CD4-positive, alpha-beta memory T cell (primary cell): Measurements from ENCODE around the gene HPSE2. TPM values are rescaled to one million over a fixed set of nuclear protein-coding genes. Genes with fewer than 3 reads are reported as not detected.

Experiments
- CTCF ChIA-PET: fragments of 350-600 bp; sonication (Branson Sonifier 250); formaldehyde crosslinking; loops from one replicate; lab custom pipeline; 2021; ENCODE audit warnings: inconsistent platforms; ENCODE audit not compliant: partially characterized antibody; lab: Charles Lee
- POLR2A ChIA-PET: fragments of 350-600 bp; sonication (Branson Sonifier 250); formaldehyde crosslinking; loops from one replicate; lab custom pipeline; 2021; ENCODE audit not compliant: partially characterized antibody; lab: Charles Lee
- DNase-seq, 5 donors: peaks; one replicate each; pipeline versions ENCODE4 v3.0.0 to v3.0.0-alpha.2; 2020 to 2022; ENCODE audit warnings: mixed read lengths in 1 of 5
- H3K27ac ChIP-seq: one replicate; pipeline ENCODE4 v1.7.0; 2013; ENCODE audit warnings: low read depth, low read length
- H3K27me3 ChIP-seq: 2 replicates; pipeline ENCODE4 v1.7.0; 2013; ENCODE audit warnings: mild to moderate bottlenecking, low read length, moderate library complexity; ENCODE audit not compliant: insufficient read depth
- H3K36me3 ChIP-seq: 2 replicates; pipeline ENCODE4 v1.7.0; 2013; ENCODE audit warnings: mild to moderate bottlenecking, low read length, moderate library complexity; ENCODE audit not compliant: insufficient read depth
- H3K4me1 ChIP-seq: 2 replicates; pipeline ENCODE4 v1.7.0; 2013; ENCODE audit warnings: mild to moderate bottlenecking, low read length, moderate library complexity; ENCODE audit not compliant: insufficient read depth
- H3K4me3 ChIP-seq, 2 donors: one replicate each; pipeline ENCODE4 v1.7.0; 2013; ENCODE audit warnings: low read length in 2 of 2, mild to moderate bottlenecking in 1 of 2
- H3K9me3 ChIP-seq, 2 donors: one replicate each; pipeline ENCODE4 v1.7.0; 2013; ENCODE audit warnings: low read length in 2 of 2, control low read depth in 1 of 2; ENCODE audit not compliant: control insufficient read depth in 1 of 2
- H3K27ac Mint-ChIP-seq, 7 donors: one replicate each; pipeline ENCODE4 v1.8.0; 2020 to 2021; ENCODE audit warnings: mixed read lengths in 7 of 7, mild to moderate bottlenecking in 6 of 7, inconsistent platforms in 3 of 7, moderate library complexity in 3 of 7
- H3K27me3 Mint-ChIP-seq, 2 donors: one replicate each; pipeline ENCODE4 v1.8.0; 2020 to 2021; ENCODE audit warnings: mixed read lengths in 2 of 2
- H3K36me3 Mint-ChIP-seq, 2 donors: one replicate each; pipeline ENCODE4 v1.8.0; 2020 to 2021; ENCODE audit warnings: mixed read lengths in 2 of 2, inconsistent platforms in 1 of 2, mild to moderate bottlenecking in 1 of 2
- H3K4me1 Mint-ChIP-seq, 4 donors: one replicate each; pipeline ENCODE4 v1.8.0; 2020 to 2021; ENCODE audit warnings: mixed read lengths in 4 of 4, mild to moderate bottlenecking in 1 of 4
- H3K4me3 Mint-ChIP-seq, 8 donors: one replicate each; pipeline ENCODE4 v1.8.0; 2020 to 2021; ENCODE audit warnings: mixed read lengths in 8 of 8, mild to moderate bottlenecking in 7 of 8, moderate library complexity in 6 of 8, inconsistent platforms in 3 of 8
- H3K9me3 Mint-ChIP-seq, 8 donors: one replicate each; pipeline ENCODE4 v1.8.0; 2020 to 2021; ENCODE audit warnings: mixed read lengths in 8 of 8, mild to moderate bottlenecking in 5 of 8, inconsistent platforms in 3 of 8, moderate library complexity in 1 of 8
- intact Hi-C: fragments of 100-400 bp; cut with micrococcal nuclease; formaldehyde crosslinking; loops from one replicate; pipeline ENCODE4 v1.15.1; 2023
- polyA plus RNA-seq, 2 donors: library from polyadenylated mRNA; unstranded; fragments of 300-500 nt; fragmentation: Illumina TruSeq; gene quantifications; one replicate each; pipeline ENCODE4 v1.2.3, GENCODE V29; 2021
- total RNA-seq, 2 experiments: library from RNA; stranded (reverse); gene quantifications; one replicate each; pipeline ENCODE4 v1.2.3, GENCODE V29; 2021

The HPSE2 gene
- total and polyA plus RNA-seq, 4 experiments from 2014 or later, result 0.09 to 0.12 TPM; not detected in 2

DNA sequence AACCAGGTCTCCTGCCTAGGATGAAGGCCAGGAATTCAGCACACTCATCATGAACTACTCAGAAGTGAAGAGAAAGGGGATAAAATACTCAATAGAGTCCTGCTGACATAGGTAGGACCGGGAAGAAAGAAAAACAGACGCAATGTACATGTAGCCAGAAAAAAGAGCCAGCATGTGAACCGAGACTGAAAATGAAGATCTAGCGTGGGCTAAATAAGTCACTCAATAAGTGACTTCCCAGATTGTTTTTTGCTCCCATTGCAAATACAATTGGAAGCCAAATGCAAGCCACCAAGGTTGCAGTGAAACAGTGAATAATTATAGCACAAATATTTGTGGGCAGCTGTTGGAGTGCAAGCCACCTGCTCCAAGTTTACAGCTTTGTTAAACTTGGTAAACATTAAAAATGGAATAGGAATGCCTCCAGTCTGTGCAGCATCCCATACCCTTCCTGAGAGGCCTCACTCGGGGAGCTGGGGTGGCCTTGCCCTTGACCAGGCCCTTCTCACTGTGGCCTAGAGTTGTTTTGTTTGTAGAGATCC lies 754.2 kb downstream of the HPSE2 start:
- H3K36me3 Mint-ChIP-seq, result no peaks in the 10 kb centered on the region
- DNase-seq, result no peak
- H3K36me3 ChIP-seq, result no peaks in the 10 kb centered on the region
- peak overlapping the region in 2 of 7 donors; percentile 3 to 19 for H3K27ac Mint-ChIP-seq
- no peak overlapping the region for H3K4me3 ChIP-seq
- H3K9me3 Mint-ChIP-seq, result peaks cover 0 to 5% (median 0%) of the 10 kb centered on the region in 8 donors
- intact Hi-C loops, result no loop called here
- no peak overlapping the region for H3K27ac ChIP-seq
- ChIA-PET POLR2A (interaction anchor here (1.5 kb wide), 1 partner anchor 13 kb away, joined by 3 read pairs; no protein-coding TSS in a partner anchor), CTCF (interaction anchor here (1.3 kb wide), 1 partner anchor 14 kb away, joined by 4 read pairs; no protein-coding TSS in a partner anchor)
- peaks cover 3 to 9% of the 10 kb centered on the region in 2 donors for H3K27me3 Mint-ChIP-seq
- H3K27me3 ChIP-seq, result no peaks in the 10 kb centered on the region
- H3K4me1 Mint-ChIP-seq, result peaks cover 0 to 8% (median 4%) of the 10 kb centered on the region in 4 donors
- peaks cover 5% of the 10 kb centered on the region for H3K4me1 ChIP-seq
- peak overlapping the region in 1 of 8 donors; percentile 5 for H3K4me3 Mint-ChIP-seq
- no peaks in the 10 kb centered on the region for H3K9me3 ChIP-seq

DNA sequence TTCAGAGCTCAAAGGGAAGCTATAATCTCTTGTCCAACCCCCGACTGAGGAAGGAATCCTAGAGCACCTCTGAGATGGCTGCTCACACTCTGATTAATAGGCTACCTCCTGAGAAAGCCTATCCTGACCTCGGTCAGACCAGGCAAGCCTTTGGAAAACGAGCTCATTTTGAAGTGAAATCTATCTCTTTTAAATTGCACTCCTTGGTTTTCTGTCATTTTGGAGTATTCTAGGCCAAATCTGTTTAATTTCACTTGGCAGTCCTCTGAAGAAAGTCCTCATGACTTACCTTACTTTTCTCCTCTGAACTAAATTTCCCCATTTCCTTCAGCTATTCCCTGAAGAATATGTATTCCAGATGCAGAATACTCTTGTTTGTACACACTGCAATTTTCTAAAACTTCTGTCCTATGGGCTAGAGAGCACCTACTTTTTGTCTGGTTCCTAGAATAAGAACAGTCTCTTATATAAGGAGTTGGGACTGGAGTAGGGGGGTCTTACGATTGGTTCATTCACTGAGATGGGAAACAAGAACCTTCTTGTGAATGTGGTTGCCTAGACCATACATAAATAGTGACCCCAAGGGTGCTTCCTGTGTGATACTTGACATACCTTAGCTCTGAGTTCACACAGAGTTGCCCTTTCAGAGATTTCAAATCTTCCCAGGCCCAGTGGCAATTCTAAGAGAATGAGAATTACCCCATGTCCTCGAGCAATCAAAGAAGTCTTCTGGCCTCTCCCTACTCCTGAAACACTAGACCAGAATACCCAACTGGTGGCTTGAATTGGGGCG lies 757.0 kb downstream of the HPSE2 start:
- POLR2A ChIA-PET, result no interaction called here
- H3K36me3 Mint-ChIP-seq, result no peaks in the 10 kb centered on the region

DNA sequence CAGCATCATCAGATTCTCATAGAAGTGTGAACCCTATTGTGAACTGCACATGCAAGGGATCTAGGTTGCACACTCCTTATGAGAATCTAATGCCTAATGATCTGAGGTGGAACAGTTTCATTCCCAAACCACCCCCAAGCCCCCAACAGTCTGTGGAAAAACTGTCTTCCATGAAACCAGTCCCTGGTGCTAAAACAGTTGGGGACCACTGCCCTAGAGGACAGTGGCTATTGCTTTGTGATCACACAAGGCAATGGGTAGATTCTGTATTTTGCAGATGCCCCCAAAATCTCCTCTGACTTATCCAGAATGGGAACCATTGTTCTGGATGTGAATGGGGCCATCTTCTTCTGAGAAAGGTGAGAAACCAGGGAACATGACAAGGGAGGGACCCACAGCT lies 757.8 kb downstream of the HPSE2 start:
- no peaks in the 10 kb centered on the region for H3K27me3 ChIP-seq
- no peaks in the 10 kb centered on the region for H3K9me3 ChIP-seq
- ChIA-PET POLR2A (no interaction called here), CTCF (interaction anchor here (3.1 kb wide), 1 partner anchor 10 kb away, joined by 12 read pairs; no protein-coding TSS in a partner anchor)
- intact Hi-C loops, result no loop called here
- peaks cover 5% of the 10 kb centered on the region for H3K4me1 ChIP-seq
- Mint-ChIP-seq H3K27me3 (peaks cover 0 to 5% of the 10 kb centered on the region in 2 donors), H3K27ac (no peak overlapping the region), H3K36me3 (no peaks in the 10 kb centered on the region), H3K9me3 (no peaks in the 10 kb centered on the region), H3K4me1 (peaks cover 0 to 8% (median 5%) of the 10 kb centered on the region in 4 donors), H3K4me3 (no peak overlapping the region)
- H3K4me3 ChIP-seq, result no peak overlapping the region
- DNase-seq, result no peak
- H3K36me3 ChIP-seq, result no peaks in the 10 kb centered on the region
- H3K27ac ChIP-seq, result no peak overlapping the region

More for the DNA sequence above, 757.0 kb downstream of the HPSE2 start:
- Mint-ChIP-seq H3K27me3 (peaks cover 0 to 5% of the 10 kb centered on the region in 2 donors), H3K27ac (peak overlapping the region in 1 of 7 donors; percentile 50), H3K9me3 (peaks cover 0 to 4% (median 0%) of the 10 kb centered on the region in 8 donors), H3K4me3 (no peak overlapping the region), H3K4me1 (peaks cover 0 to 8% (median 5%) of the 10 kb centered on the region in 4 donors)
- no peak overlapping the region for H3K4me3 ChIP-seq
- H3K27ac ChIP-seq, result no peak overlapping the region
- no peaks in the 10 kb centered on the region for H3K36me3 ChIP-seq
- H3K4me1 ChIP-seq, result peaks cover 5% of the 10 kb centered on the region
- no peaks in the 10 kb centered on the region for H3K9me3 ChIP-seq
- H3K27me3 ChIP-seq, result no peaks in the 10 kb centered on the region
- DNase-seq, result no peak
- CTCF ChIA-PET, result interaction anchor here (3.1 kb wide), 1 partner anchor 11 kb away, joined by 12 read pairs; no protein-coding TSS in a partner anchor
- intact Hi-C loops, result no loop called here

DNA sequence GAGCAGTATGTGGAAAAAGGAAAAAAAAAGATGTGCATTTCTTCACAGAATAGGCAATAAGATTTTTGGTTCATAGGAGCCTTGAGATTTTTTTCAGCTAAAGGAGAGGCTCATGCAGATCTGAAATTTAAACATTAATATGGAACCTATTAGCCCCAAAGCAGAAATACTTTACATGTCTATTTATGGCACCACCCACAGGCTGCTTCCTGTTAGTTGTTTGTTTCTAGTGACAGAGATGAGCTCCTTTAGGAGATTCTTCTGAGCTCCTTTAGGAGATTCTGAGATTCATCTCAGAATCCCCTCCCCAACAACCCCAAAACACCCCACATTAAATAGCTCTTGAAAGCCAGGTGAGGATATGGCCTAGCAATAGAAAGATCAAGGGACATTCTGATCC lies 761.0 kb downstream of the HPSE2 start:
- Mint-ChIP-seq H3K4me1 (peaks cover 0 to 3% (median 0%) of the 10 kb centered on the region in 4 donors), H3K27ac (no peak overlapping the region), H3K27me3 (peaks cover 1 to 7% of the 10 kb centered on the region in 2 donors), H3K36me3 (no peaks in the 10 kb centered on the region), H3K4me3 (no peak overlapping the region), H3K9me3 (no peaks in the 10 kb centered on the region)
- POLR2A ChIA-PET, result no interaction called here
- Histone ChIP-seq H3K36me3 (no peaks in the 10 kb centered on the region), H3K27me3 (no peaks in the 10 kb centered on the region), H3K27ac (no peak overlapping the region), H3K9me3 (no peaks in the 10 kb centered on the region), H3K4me1 (no peaks in the 10 kb centered on the region), H3K4me3 (no peak overlapping the region)
- intact Hi-C loops, result no loop called here
- CTCF ChIA-PET, result interaction anchor here (0.7 to 1.6 kb wide), 3 partner anchors 49 to 774 kb away, joined by 3 to 5 read pairs (median 4); no protein-coding TSS in a partner anchor
- no peak for DNase-seq

DNA sequence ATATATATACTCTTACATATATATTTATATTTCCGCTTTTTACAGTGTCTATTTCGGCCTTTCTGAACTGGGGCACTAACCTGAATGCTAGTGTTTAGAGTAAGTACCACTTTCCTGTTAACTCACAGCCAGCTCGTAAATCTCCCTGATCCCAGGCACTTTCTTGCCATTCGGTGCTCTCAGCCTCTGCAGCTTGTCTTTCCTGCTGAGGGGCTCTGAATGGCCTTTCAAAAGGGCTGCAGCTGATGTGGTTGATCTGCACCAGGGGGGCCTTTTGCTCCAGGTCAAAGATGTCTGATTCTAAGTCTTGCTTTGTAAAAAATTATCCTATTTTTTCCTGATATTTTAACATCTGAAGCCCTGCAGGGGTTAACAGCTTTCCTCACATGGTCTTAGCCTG lies 763.5 kb downstream of the HPSE2 start:
- no peak overlapping the region for H3K4me3 Mint-ChIP-seq
- POLR2A ChIA-PET, result no interaction called here

DNA sequence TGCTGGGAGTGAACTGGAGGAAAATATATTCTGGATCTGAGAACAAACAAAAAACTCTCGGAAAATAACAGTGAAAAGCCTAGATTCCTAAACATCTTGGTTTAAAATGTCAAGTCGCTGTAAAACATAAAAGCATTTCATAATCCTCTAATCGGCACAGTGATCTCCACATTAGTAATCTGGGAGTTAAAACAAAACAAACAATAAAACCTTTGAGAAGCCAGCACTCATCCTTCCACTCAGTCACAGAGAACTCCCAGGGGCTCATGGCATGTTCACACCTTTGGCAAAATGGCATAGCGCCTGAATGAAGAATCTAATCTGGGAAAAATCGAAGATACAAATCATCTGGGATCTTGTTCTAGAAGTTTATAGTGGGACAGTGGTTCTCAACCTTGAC lies 764.8 kb downstream of the HPSE2 start:
- intact Hi-C loops, result no loop called here
- CTCF ChIA-PET, result interaction anchor here (1.3 to 1.4 kb wide), 2 partner anchors 10 to 776 kb away, joined by 3 read pairs; no protein-coding TSS in a partner anchor
- no peaks in the 10 kb centered on the region for H3K4me1 ChIP-seq
- H3K27ac Mint-ChIP-seq, result peak overlapping the region in 1 of 7 donors; percentile 42
- peaks cover 2 to 15% (median 7%) of the 10 kb centered on the region in 4 donors for H3K4me1 Mint-ChIP-seq
- peaks cover 0 to 2% of the 10 kb centered on the region in 2 donors for H3K36me3 Mint-ChIP-seq
- H3K9me3 Mint-ChIP-seq, result no peaks in the 10 kb centered on the region
- POLR2A ChIA-PET, result no interaction called here
- no peaks in the 10 kb centered on the region for H3K9me3 ChIP-seq
- no peak overlapping the region for H3K27ac ChIP-seq
- H3K4me3 Mint-ChIP-seq, result no peak overlapping the region
- no peak for DNase-seq
- H3K27me3 ChIP-seq, result no peaks in the 10 kb centered on the region
- no peaks in the 10 kb centered on the region for H3K36me3 ChIP-seq
- no peak overlapping the region for H3K4me3 ChIP-seq
- peaks cover 4 to 5% of the 10 kb centered on the region in 2 donors for H3K27me3 Mint-ChIP-seq

More for the DNA sequence above, 763.5 kb downstream of the HPSE2 start:
- no peaks in the 10 kb centered on the region for H3K36me3 ChIP-seq
- Mint-ChIP-seq H3K4me1 (peaks cover 2 to 12% (median 6%) of the 10 kb centered on the region in 4 donors), H3K27ac (peak overlapping the region in 1 of 7 donors; percentile 36), H3K27me3 (peaks cover 4 to 5% of the 10 kb centered on the region in 2 donors), H3K9me3 (no peaks in the 10 kb centered on the region), H3K36me3 (peaks cover 0 to 2% of the 10 kb centered on the region in 2 donors)
- H3K4me3 ChIP-seq, result no peak overlapping the region
- no peaks in the 10 kb centered on the region for H3K4me1 ChIP-seq
- H3K27me3 ChIP-seq, result no peaks in the 10 kb centered on the region
- CTCF ChIA-PET, result no interaction called here
- intact Hi-C loops, result no loop called here
- H3K9me3 ChIP-seq, result no peaks in the 10 kb centered on the region
- DNase-seq, result no peak
- no peak overlapping the region for H3K27ac ChIP-seq
